Left ventricle myocardium inferior (tissue), 1 donor: ENCODE results near the gene TTLL11. TPM values are rescaled to one million over a fixed set of nuclear protein-coding genes. Genes with fewer than 3 reads are reported as not detected.

Source experiments
- DNase-seq: peaks from one replicate; pipeline ENCODE4 v3.0.0-alpha.2; 2020
- H3K27ac ChIP-seq: fragments of 200-600 bp; replicated peaks from 2 replicates; pipeline ENCODE4 v1.8.0; 2021
- H3K27me3 ChIP-seq: fragments of 200-600 bp; 2 replicates; pipeline ENCODE4 v1.8.0; 2021; ENCODE audit warnings: low read depth
- H3K36me3 ChIP-seq: fragments of 200-600 bp; 2 replicates; pipeline ENCODE4 v1.8.0; 2021
- H3K4me1 ChIP-seq: fragments of 200-600 bp; 2 replicates; pipeline ENCODE4 v1.8.0; 2021
- H3K4me3 ChIP-seq: fragments of 200-600 bp; 2 replicates; pipeline ENCODE4 v1.8.0; 2021; ENCODE audit warnings: mild to moderate bottlenecking, moderate library complexity
- H3K9me3 ChIP-seq: fragments of 200-600 bp; replicated peaks from 2 replicates; pipeline ENCODE4 v1.8.0; 2021
- intact Hi-C: fragments of 100-400 bp; cut with micrococcal nuclease; formaldehyde crosslinking; loops from one replicate; pipeline ENCODE4 v1.11.0; 2022
- total RNA-seq: library from RNA; stranded (reverse); fragmentation: NEBNext Ultra II Directional; extraction: Animal tissue kit (Norgen Biotek cat#: 25700); gene quantifications from one replicate; pipeline ENCODE4 v1.2.1, GENCODE V29; 2021
- TF ChIP-seq, protein P1 (sequence below): fragments of 200-600 bp; IDR thresholded peaks from 2 replicates; pipeline ENCODE4 v1.8.0; 2021; ENCODE audit warnings: antibody characterized with exemption, mild to moderate bottlenecking, borderline replicate concordance
- donor health status: DM: no; HTN: yes; CAD: no; lungs with severe emphysema.

Gene TTLL11
- total RNA-seq, 1 donor from 2014 or later = 7.3 TPM

DNA sequence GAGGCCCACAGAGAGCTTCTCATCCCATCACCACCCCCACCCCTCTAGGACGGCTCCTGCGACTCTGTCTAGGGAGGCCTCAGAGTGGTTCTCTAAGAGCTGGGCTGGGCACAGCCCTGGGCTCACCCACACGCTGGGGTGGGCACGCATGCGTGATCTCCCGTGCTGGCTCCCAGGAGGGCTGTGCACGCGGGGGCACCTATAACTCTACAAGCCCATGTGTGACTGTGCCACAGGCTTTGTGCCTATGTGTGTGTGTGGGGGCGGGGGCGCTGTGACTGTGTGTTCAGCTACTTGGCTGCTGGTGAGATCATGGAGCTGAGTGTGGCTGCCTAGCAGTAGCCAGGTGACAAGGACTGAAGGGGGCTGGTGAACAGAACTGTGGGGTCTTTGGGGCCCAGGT is 34.3 kb upstream of the TTLL11 start:
- no peaks in the 10 kb centered on the region for H3K36me3 ChIP-seq
- no peak for DNase-seq
- TF ChIP-seq, protein P1, sequence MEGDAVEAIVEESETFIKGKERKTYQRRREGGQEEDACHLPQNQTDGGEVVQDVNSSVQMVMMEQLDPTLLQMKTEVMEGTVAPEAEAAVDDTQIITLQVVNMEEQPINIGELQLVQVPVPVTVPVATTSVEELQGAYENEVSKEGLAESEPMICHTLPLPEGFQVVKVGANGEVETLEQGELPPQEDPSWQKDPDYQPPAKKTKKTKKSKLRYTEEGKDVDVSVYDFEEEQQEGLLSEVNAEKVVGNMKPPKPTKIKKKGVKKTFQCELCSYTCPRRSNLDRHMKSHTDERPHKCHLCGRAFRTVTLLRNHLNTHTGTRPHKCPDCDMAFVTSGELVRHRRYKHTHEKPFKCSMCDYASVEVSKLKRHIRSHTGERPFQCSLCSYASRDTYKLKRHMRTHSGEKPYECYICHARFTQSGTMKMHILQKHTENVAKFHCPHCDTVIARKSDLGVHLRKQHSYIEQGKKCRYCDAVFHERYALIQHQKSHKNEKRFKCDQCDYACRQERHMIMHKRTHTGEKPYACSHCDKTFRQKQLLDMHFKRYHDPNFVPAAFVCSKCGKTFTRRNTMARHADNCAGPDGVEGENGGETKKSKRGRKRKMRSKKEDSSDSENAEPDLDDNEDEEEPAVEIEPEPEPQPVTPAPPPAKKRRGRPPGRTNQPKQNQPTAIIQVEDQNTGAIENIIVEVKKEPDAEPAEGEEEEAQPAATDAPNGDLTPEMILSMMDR = no peak
- H3K9me3 ChIP-seq = no peaks in the 10 kb centered on the region
- peaks cover 63% of the 10 kb centered on the region for H3K4me1 ChIP-seq
- H3K4me3 ChIP-seq = no peak overlapping the region
- peaks cover 20% of the 10 kb centered on the region for H3K27me3 ChIP-seq
- intact Hi-C loops = loop anchor here (10.0 kb wide), 1 partner anchor 327 kb away; no protein-coding TSS in a partner anchor
- peak overlapping the region; percentile 75 for H3K27ac ChIP-seq

DNA sequence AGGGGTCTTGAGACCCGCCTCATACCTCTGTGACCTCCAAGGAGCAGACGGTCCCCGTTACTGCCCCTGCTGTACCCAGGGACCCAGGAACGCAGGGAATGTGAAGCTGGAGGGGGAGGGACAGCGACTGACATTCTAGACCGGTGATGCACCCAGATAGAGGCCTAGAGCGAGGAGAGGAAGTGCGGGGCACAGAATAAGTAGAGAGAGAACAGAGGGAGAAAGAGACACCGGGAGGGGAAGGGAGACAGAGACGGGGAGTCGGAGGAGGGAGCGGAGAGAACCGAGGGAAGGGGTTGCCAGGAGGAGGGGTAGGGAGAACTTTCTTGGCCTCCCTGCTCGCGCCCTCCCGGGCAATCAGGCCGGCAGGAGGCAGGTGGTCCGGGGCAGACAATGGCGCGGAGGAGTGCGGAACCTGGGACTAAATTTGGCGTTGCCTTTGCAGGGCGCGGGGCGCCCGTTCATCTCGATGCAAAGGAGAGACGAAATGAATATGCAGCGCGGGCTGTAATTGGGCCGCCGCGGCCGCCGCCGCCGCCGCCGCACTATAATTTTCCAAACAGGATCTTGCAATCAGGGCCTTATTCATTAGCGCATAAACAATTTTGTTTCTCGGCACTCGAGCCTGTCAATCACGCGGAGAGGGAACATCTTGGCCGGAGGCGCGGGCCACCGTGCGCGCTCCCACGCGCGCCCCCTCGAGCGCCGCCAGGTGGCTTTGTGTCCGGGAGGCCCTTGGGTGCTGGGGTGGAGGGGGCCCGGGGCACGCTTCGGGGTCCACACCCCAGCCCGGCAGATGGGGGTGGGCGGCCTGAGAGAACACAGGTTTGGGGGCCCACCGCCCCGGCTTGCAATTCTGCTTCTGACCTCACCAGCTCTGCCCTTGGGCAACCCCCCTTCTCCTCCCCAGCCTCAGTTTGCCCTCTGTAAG is 33.5 kb upstream of the TTLL11 start:
- H3K4me3 ChIP-seq = peak overlapping the region; percentile 60

DNA sequence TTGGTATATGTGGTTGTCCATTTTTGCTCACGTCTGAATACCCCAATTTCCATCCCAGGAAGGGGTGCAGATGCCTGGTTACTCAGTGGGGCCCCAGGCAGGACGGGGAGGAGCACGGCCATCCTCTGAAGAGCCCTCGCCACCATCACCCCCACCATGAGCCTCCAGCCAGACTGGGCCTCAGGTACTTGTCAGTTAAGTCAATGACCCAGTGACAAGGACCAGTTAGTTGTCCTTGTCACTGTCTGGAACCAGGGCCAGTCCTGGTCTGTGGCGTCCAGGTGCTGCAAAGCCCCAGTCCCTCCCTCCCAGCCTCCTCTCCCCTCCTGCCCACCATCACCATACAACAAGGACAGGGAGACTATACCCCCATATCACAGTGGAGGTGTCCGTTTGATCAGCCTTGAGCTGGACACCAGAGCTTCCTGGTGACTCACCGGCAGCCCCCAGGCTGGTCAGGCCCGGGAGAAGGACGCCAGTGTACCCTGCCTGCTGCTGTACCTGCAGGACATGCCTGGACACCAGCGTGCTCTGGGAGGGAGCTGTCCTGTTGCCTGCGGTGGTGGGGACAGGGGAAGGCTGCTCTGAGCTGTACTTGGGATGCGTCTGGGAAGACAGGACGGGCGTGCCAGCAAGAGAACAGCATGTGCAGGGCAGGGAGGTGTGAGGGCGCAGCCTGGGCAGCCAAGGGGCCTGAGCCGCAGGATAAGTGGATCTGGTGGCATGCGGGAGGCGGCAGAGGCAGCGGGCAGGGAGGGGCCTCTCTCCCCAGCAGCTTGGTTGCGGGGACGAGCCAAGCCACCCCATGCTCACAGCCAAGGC is 32.6 kb upstream of the TTLL11 start:
- intact Hi-C loops = loop anchor here (1.0 to 10.0 kb wide), 2 partner anchors 225 to 329 kb away; no protein-coding TSS in a partner anchor
- Histone ChIP-seq H3K27ac (peak overlapping the region; percentile 44), H3K36me3 (no peaks in the 10 kb centered on the region), H3K27me3 (peaks cover 20% of the 10 kb centered on the region), H3K4me3 (peak overlapping the region; percentile 60), H3K4me1 (peaks cover 46% of the 10 kb centered on the region), H3K9me3 (no peaks in the 10 kb centered on the region)
- TF ChIP-seq, protein P1 = no peak
- no peak for DNase-seq

More for the DNA sequence above, 33.5 kb upstream of the TTLL11 start:
- TF ChIP-seq, protein P1 = no peak
- Histone ChIP-seq H3K9me3 (no peaks in the 10 kb centered on the region), H3K36me3 (no peaks in the 10 kb centered on the region), H3K27me3 (peaks cover 20% of the 10 kb centered on the region), H3K27ac (peak overlapping the region; percentile 44), H3K4me1 (peaks cover 55% of the 10 kb centered on the region)
- intact Hi-C loops = loop anchor here (10.0 kb wide), 1 partner anchor 328 kb away; no protein-coding TSS in a partner anchor
- DNase-seq = no peak

DNA sequence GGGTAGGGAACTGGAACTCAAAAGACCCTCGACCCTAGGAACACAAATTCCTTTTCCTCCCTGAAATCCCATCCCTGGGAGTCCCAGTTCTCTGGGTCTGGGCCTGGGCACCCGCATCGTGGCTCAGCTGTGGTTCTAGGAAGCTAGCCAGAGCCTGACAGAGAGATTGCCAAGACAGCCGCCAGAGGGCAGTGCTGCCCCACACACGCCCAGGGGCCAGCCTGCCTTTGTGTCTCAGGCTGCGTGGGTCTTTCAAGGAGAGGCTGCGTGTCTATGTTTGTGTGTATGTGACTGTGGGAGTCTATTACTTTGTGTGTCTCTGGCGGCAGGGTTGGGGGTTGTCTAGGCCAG is 32.0 kb upstream of the TTLL11 start:
- intact Hi-C loops = loop anchor here (1.0 to 10.0 kb wide), 2 partner anchors 225 to 330 kb away; no protein-coding TSS in a partner anchor
- Histone ChIP-seq H3K4me3 (no peak overlapping the region), H3K36me3 (no peaks in the 10 kb centered on the region), H3K4me1 (peaks cover 42% of the 10 kb centered on the region), H3K27ac (no peak overlapping the region), H3K9me3 (no peaks in the 10 kb centered on the region), H3K27me3 (peaks cover 20% of the 10 kb centered on the region)
- TF ChIP-seq, protein P1 = peak; percentile 96
- peak; percentile 80 for DNase-seq

DNA sequence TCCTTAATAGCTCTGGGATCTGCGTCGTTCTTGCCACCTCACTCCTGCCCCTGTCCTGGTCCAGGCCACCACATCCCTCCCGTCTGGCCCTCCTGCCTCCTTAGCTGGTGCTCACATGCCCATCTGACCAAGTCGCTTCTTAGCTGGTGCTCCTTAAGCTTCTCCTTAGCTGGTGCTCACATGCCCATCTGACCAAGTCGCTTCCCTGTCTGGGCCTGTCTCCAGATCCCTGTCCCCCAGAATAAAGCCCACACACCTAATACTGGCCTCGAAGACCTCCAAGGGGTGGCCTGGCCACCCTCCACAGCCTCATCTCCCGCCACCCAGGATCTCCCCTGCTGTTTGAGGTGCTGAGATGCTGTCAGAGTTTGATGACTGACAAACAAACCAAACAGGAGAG is 31.4 kb upstream of the TTLL11 start:
- Histone ChIP-seq H3K27me3 (peaks cover 20% of the 10 kb centered on the region), H3K27ac (no peak overlapping the region), H3K4me1 (peaks cover 41% of the 10 kb centered on the region), H3K36me3 (no peaks in the 10 kb centered on the region), H3K4me3 (no peak overlapping the region), H3K9me3 (no peaks in the 10 kb centered on the region)
- DNase-seq = no peak
- TF ChIP-seq, protein P1 = no peak
- intact Hi-C loops = loop anchor here (10.0 kb wide), 1 partner anchor 330 kb away; no protein-coding TSS in a partner anchor
